Ishikawa (cell line): ENCODE results near the gene EDEM3.

Experiments
- CEBPB ChIP-seq: IDR thresholded peaks from 2 replicates; pipeline ENCODE4 v1.6.1; 2012
- CREB1 ChIP-seq: IDR thresholded peaks from 2 replicates; pipeline ENCODE4 v1.6.1; 2012; ENCODE audit warnings: low read depth
- EGR1 ChIP-seq: IDR thresholded peaks from 2 replicates; pipeline ENCODE4 v1.6.1; 2012
- EP300 ChIP-seq: IDR thresholded peaks from 2 replicates; pipeline ENCODE4 v1.6.1; 2012; ENCODE audit warnings: borderline replicate concordance
- FOXM1 ChIP-seq: IDR thresholded peaks from 2 replicates; pipeline ENCODE4 v1.6.1; 2012; ENCODE audit warnings: low read depth, borderline replicate concordance
- MAX ChIP-seq: IDR thresholded peaks from 2 replicates; pipeline ENCODE4 v1.6.1; 2012
- NFIC ChIP-seq: IDR thresholded peaks from 2 replicates; pipeline ENCODE4 v1.6.1; 2012
- RAD21 ChIP-seq: IDR thresholded peaks from 2 replicates; pipeline ENCODE4 v1.6.1; 2012; ENCODE audit warnings: low read depth
- REST ChIP-seq: IDR thresholded peaks from 2 replicates; pipeline ENCODE4 v1.6.1; 2012; ENCODE audit warnings: low read depth, mild to moderate bottlenecking
- TAF1 ChIP-seq: IDR thresholded peaks from 2 replicates; pipeline ENCODE4 v1.6.1; 2012; ENCODE audit warnings: low read depth, mild to moderate bottlenecking
- TCF12 ChIP-seq: IDR thresholded peaks from 2 replicates; pipeline ENCODE4 v1.6.1; 2012; ENCODE audit warnings: low read depth
- TEAD4 ChIP-seq: IDR thresholded peaks from 2 replicates; pipeline ENCODE4 v1.6.1; 2012
- USF1 ChIP-seq: IDR thresholded peaks from 2 replicates; pipeline ENCODE4 v1.6.1; 2012
- YY1 ChIP-seq: IDR thresholded peaks from 2 replicates; pipeline ENCODE4 v1.6.1; 2012; ENCODE audit warnings: low read depth
- ZBTB7A ChIP-seq: IDR thresholded peaks from 2 replicates; pipeline ENCODE4 v1.6.1; 2012; ENCODE audit warnings: low read depth

Gene EDEM3

GRCh38 chr1:184650177-184650866, 104.3 kb downstream of the EDEM3 start:
- TF ChIP-seq TEAD4, result no peak
- no peak for TF ChIP-seq EGR1
- TF ChIP-seq RAD21, result no peak
- no peak for TF ChIP-seq FOXM1
- TF ChIP-seq REST, result no peak
- TF ChIP-seq NFIC, result no peak
- no peak for TF ChIP-seq MAX
- TF ChIP-seq CREB1, result no peak
- TF ChIP-seq USF1, result no peak
- no peak for TF ChIP-seq CEBPB
- no peak for TF ChIP-seq TCF12
- TF ChIP-seq EP300, result no peak
- no peak for TF ChIP-seq TAF1
- no peak for TF ChIP-seq ZBTB7A
- TF ChIP-seq YY1, result no peak

GRCh38 chr1:184649451-184649888, 105.2 kb downstream of the EDEM3 start:
- TF ChIP-seq NFIC (no peak), USF1 (no peak), REST (no peak), CEBPB (no peak), TAF1 (no peak), RAD21 (no peak), ZBTB7A (no peak)

- TF ChIP-seq TAF1 (no peak), USF1 (no peak), ZBTB7A (no peak), CREB1 (no peak), MAX (no peak), RAD21 (no peak), EGR1 (no peak), EP300 (no peak), REST (no peak), NFIC (no peak), TCF12 (no peak), TEAD4 (no peak), FOXM1 (no peak), YY1 (no peak), CEBPB (no peak)
These were observed 105.8 kb downstream of the EDEM3 start for GRCh38 chr1:184648856-184649201.

- TF ChIP-seq EGR1, result no peak
- TF ChIP-seq YY1, result no peak
- no peak for TF ChIP-seq TEAD4
- TF ChIP-seq RAD21, result no peak
- no peak for TF ChIP-seq EP300
- TF ChIP-seq MAX, result no peak
- TF ChIP-seq ZBTB7A, result no peak
- TF ChIP-seq USF1, result no peak
- no peak for TF ChIP-seq NFIC
- TF ChIP-seq CEBPB, result no peak
- no peak for TF ChIP-seq FOXM1
- no peak for TF ChIP-seq TCF12
- TF ChIP-seq TAF1, result no peak
- TF ChIP-seq CREB1, result no peak
- TF ChIP-seq REST, result no peak
These were observed 106.3 kb downstream of the EDEM3 start for GRCh38 chr1:184648160-184648855.
